Vagina (tissue), 2 donors: ENCODE results near the gene FUZ. TPM values are rescaled to one million over a fixed set of nuclear protein-coding genes. Genes with fewer than 3 reads are reported as not detected.
"Not testable (repeated sequence)": the region's sequence is repeated elsewhere in the genome, so short reads cannot be mapped to it uniquely, and the experiment has no call there.

ENCODE experiments used
- DNase-seq, 2 donors: peaks; one replicate each; pipeline ENCODE4 v3.0.0-alpha.2; 2017; ENCODE audit errors: extremely low spot score in 2 of 2
- H3K27ac ChIP-seq: fragments of 200-600 bp; sonication (generic); one replicate; pipeline ENCODE4 v1.5.1; 2019
- H3K27me3 ChIP-seq: fragments of 200-600 bp; sonication (generic); one replicate; pipeline ENCODE4 v1.5.1; 2019
- H3K36me3 ChIP-seq, 2 donors: fragments of 200-600 bp; sonication (generic); one replicate each; pipeline ENCODE4 v1.5.1; 2017 to 2019
- H3K4me1 ChIP-seq: fragments of 200-600 bp; sonication (generic); one replicate; pipeline ENCODE4 v1.5.1; 2019
- H3K4me3 ChIP-seq, 2 donors: fragments of 200-600 bp; sonication (generic); 1 replicate in 1 of 2; 2 replicates in 1 of 2; pipeline ENCODE4 v1.5.1; 2016 to 2019
- H3K9me3 ChIP-seq: fragments of 200-600 bp; sonication (generic); one replicate; pipeline ENCODE4 v1.5.1; 2019
- CTCF ChIP-seq, 3 experiments: fragments of 450-650 bp in 2 of 3; fragments of 200-600 bp in 1 of 3; sonication (generic) in 1 of 3; IDR thresholded peaks; one replicate each; pipeline ENCODE4 v1.5.1; 2017 to 2019; ENCODE audit warnings: antibody characterized with exemption in 3 of 3, mild to moderate bottlenecking in 2 of 3, moderate library complexity in 2 of 3
- POLR2A ChIP-seq, 2 donors: fragments of 450-650 bp; IDR thresholded peaks; one replicate each; pipeline ENCODE4 v1.6.1; 2017; ENCODE audit warnings: antibody characterized with exemption in 2 of 2, mild to moderate bottlenecking in 2 of 2, moderate library complexity in 2 of 2
- POLR2AphosphoS5 ChIP-seq, 2 donors: sonication (generic); formaldehyde crosslinking; IDR thresholded peaks; one replicate each; pipeline ENCODE4 v1.9.0; 2017; ENCODE audit warnings: antibody characterized with exemption in 2 of 2, mild to moderate bottlenecking in 2 of 2, low read depth in 1 of 2; ENCODE audit not compliant: insufficient read depth in 1 of 2
- intact Hi-C: fragments of 100-400 bp; cut with DNase I; formaldehyde crosslinking; loops from one replicate; pipeline ENCODE4 v1.15.1; 2023
- total RNA-seq: library from RNA; depleted of rRNA; stranded (reverse); fragments of >200 nt; gene quantifications from one replicate; pipeline ENCODE4 v1.2.3, GENCODE V29; 2016

The FUZ gene
- total RNA-seq, 1 donor from 2014 or later: 11.5 TPM

GRCh38 chr19:49827034-49827433 lies 13.9 kb upstream of the FUZ start:
- Histone ChIP-seq H3K9me3 (no peaks in the 10 kb centered on the region), H3K4me3 (no peak overlapping the region), H3K27me3 (no peaks in the 10 kb centered on the region), H3K36me3 (peaks cover 0 to 30% of the 10 kb centered on the region in 2 donors), H3K27ac (no peak overlapping the region), H3K4me1 (no peaks in the 10 kb centered on the region)
- TF ChIP-seq POLR2AphosphoS5 (IDR thresholded peaks at IDR 0.05; ENCODE audit: insufficient read depth in 1 of 2, low read depth in 1 of 2) (no peak), POLR2A (IDR thresholded peaks at IDR 0.05) (no peak), CTCF (IDR thresholded peaks at IDR 0.05) (no peak)
- intact Hi-C loops: no loop called here
- DNase-seq: no peak

GRCh38 chr19:49824662-49825061 lies 11.6 kb upstream of the FUZ start:
- Histone ChIP-seq H3K27ac (no peak overlapping the region), H3K4me3 (no peak overlapping the region), H3K9me3 (no peaks in the 10 kb centered on the region), H3K36me3 (peaks cover 0 to 14% of the 10 kb centered on the region in 2 donors), H3K27me3 (no peaks in the 10 kb centered on the region), H3K4me1 (peaks cover 3% of the 10 kb centered on the region)
- TF ChIP-seq POLR2AphosphoS5 (IDR thresholded peaks at IDR 0.05; ENCODE audit: insufficient read depth in 1 of 2, low read depth in 1 of 2): no peak
- no peak for TF ChIP-seq POLR2A (IDR thresholded peaks at IDR 0.05)
- TF ChIP-seq CTCF (IDR thresholded peaks at IDR 0.05): no peak
- DNase-seq: no peak
- intact Hi-C loops: no loop called here

- no peak overlapping the region for H3K27ac ChIP-seq
- intact Hi-C loops: no loop called here
- peaks cover 15% of the 10 kb centered on the region for H3K4me1 ChIP-seq
- TF ChIP-seq POLR2AphosphoS5 (IDR thresholded peaks at IDR 0.05; ENCODE audit: insufficient read depth in 1 of 2, low read depth in 1 of 2) (no peak), POLR2A (IDR thresholded peaks at IDR 0.05) (no peak), CTCF (IDR thresholded peaks at IDR 0.05) (no peak)
- H3K27me3 ChIP-seq: no peaks in the 10 kb centered on the region
- peaks cover 0 to 11% of the 10 kb centered on the region in 2 donors for H3K36me3 ChIP-seq
- no peaks in the 10 kb centered on the region for H3K9me3 ChIP-seq
- DNase-seq: no peak
- no peak overlapping the region for H3K4me3 ChIP-seq
Measured at GRCh38 chr19:49823472-49823871, 10.4 kb upstream of the FUZ start.

GRCh38 chr19:49820125-49820524 lies 7.0 kb upstream of the FUZ start:
- no peak for DNase-seq
- Histone ChIP-seq H3K27me3 (no peaks in the 10 kb centered on the region), H3K9me3 (no peaks in the 10 kb centered on the region), H3K4me1 (peaks cover 21% of the 10 kb centered on the region), H3K4me3 (no peak overlapping the region), H3K36me3 (peaks cover 0 to 8% of the 10 kb centered on the region in 2 donors), H3K27ac (no peak overlapping the region)
- TF ChIP-seq POLR2A (IDR thresholded peaks at IDR 0.05) (no peak), CTCF (IDR thresholded peaks at IDR 0.05) (no peak), POLR2AphosphoS5 (IDR thresholded peaks at IDR 0.05; ENCODE audit: insufficient read depth in 1 of 2, low read depth in 1 of 2) (no peak)
- intact Hi-C loops: no loop called here

GRCh38 chr19:49819452-49820115 lies 6.5 kb upstream of the FUZ start:
- H3K27ac ChIP-seq, H3K9me3 ChIP-seq, DNase-seq, H3K27me3 ChIP-seq, H3K36me3 ChIP-seq: not testable (repeated sequence)
- Histone ChIP-seq H3K4me3 (peak overlapping the region; percentile 61 to 85), H3K4me1 (peaks cover 21% of the 10 kb centered on the region)
- intact Hi-C loops: loop anchor here (5.0 kb wide), 1 partner anchor 43 kb away; no protein-coding TSS in a partner anchor
